Activated CD8-positive, alpha-beta memory T cell treated with anti-CD3 and anti-CD28 coated beads, Interleukin-2, amount 50 U/mL, for 1 hour (primary cell): ENCODE results near the gene TRPM2.
"Not testable (repeated sequence)": the region's sequence is repeated elsewhere in the genome, so short reads cannot be mapped to it uniquely, and the experiment has no call there.

Experiments used
- DNase-seq: peaks from one replicate; pipeline ENCODE4 v3.0.0-alpha.2; 2020; ENCODE audit errors: extremely low read depth

The TRPM2 gene

DNA sequence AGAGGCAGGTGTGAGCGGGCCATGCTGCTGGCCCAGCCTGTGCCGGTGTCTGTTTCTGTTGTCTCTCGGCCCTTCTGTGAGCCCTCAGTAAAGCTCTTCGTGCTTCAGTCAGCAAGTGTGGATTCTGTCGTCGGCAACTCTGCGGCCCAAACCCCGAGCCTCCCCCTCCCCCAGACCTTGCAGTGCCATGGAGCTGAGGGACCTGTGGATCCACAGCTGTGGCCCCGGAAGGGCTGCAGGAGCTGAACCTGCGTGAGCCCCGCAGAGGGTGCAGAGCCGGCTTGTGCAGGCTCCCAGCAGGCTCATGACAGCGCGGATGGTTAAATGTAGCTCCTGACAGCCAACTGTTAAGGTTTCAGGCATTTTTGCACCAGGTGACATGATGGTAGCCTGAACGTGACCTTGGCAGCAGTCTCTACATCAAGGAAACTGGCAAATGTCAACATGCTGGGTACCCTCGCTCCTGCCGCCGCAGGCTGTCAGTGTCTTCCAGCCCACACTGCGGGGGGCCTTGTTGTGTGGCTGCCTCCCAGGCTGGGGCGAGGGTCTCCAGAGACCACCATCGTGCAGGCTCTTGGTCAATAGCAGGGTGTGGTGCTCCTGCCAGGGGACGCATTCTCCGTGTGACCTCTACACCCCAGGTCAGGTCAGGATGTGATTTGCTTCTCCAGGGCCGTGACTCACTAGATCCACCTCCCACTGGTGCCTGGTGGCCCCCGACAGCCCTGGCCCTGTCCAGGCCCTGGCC, 108.8 kb downstream of the TRPM2 start:
- no peak for DNase-seq

- DNase-seq = no peak
Measured at GRCh38 chr21:44462834-44463200, 109.4 kb downstream of the TRPM2 start.

GRCh38 chr21:44463724-44464123, 110.3 kb downstream of the TRPM2 start:
- no peak for DNase-seq

- no peak for DNase-seq
Measured at GRCh38 chr21:44464351-44464750, 110.9 kb downstream of the TRPM2 start.

- no peak for DNase-seq
Measured at GRCh38 chr21:44466351-44466954, 113.0 kb downstream of the TRPM2 start.

- DNase-seq = no peak
Measured at GRCh38 chr21:44466996-44467858, 113.8 kb downstream of the TRPM2 start.

DNA sequence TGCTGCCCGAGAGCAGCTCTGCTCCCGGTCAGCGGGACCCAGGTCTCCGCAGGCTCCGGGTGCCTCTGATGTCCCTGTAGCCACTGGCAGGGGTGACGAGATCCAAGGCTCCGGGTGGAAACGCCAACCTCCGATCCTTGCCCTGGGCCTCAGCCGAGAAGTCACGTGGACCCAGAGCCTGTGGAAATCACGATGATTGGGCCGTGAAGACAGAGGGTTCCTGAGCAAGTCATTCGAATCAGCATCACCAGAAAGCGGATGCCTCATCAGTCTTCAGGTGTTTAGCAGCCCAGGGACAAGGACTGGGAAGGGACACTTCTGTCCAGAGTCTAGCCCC, 114.4 kb downstream of the TRPM2 start:
- DNase-seq = no peak

- no peak for DNase-seq
Measured at GRCh38 chr21:44471341-44471740, 117.9 kb downstream of the TRPM2 start.

GRCh38 chr21:44471996-44472395, 118.6 kb downstream of the TRPM2 start:
- DNase-seq = no peak

- no peak for DNase-seq
Measured at GRCh38 chr21:44473915-44474555, 120.6 kb downstream of the TRPM2 start.

DNA sequence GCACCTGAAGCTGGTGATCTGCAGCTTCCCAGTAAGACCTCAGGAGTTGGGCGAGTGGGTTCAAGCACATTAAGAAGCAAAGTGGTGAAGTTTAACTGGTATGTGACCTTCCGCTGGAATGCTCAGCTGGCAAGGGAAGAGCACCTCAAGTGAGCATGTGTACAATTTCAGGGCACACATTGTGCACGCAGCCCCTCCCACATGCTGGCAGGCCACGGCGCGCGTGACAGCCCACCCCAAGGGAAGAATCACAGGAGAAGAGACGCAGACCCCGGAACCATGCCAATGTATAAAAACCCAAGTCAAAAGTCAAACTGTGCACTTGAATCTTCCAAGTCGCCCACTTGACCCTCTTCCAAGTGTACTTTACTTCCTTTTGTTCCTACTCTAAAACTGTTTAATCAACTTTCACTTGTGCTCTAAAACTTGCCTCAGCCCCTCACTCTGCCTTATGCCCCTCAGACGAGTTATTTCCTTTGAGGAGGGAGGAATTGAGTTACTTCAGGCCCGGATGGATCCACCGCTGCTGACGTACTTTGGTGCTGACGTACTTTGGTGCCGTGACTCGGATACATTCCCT, 121.9 kb downstream of the TRPM2 start:
- no peak for DNase-seq

- DNase-seq = no peak
Measured at GRCh38 chr21:44477131-44477530, 123.7 kb downstream of the TRPM2 start.

DNA sequence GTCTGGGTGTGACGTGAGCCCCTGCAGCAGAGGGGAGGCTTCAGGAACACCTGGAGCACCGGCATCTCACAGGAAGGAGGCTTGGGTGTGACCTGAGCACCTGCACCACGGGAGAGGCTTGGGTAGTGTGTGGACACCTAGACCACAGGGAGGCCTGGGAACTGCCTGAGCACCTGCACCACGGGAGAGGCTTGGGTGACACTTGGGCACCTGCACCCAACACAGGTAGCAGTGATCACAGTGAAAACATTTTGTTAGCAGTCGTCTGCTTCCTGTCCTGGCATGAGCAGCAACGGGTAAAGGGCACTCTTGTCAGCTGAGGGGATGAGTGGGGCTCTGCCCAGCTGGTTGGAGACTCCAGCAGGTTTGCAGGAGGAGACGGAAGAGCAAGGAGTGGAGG, 124.3 kb downstream of the TRPM2 start:
- no peak for DNase-seq

GRCh38 chr21:44478124-44478800, 124.8 kb downstream of the TRPM2 start:
- DNase-seq = no peak

DNA sequence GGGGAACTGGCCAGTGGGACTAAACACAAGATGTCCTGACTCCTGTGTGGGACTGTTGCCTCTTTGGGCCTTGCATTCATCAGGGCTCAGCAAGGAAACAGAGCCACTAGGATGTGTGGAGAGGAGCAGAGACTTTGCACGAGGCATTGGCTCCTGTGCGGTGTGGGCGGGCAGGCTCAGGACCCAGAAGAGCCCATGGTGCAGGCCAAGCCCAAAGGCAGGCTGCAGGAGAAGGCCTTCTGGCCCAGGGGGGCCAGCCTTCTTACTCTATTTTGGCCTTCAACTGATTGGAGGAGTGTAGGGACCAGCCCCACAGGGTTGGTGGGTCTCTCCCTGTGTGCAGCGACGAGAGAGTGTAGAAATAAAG, 125.4 kb downstream of the TRPM2 start:
- no peak for DNase-seq

GRCh38 chr21:44479556-44480199, 126.3 kb downstream of the TRPM2 start:
- DNase-seq = not testable (repeated sequence)

- DNase-seq = no peak
Measured at GRCh38 chr21:44480200-44481053, 127.0 kb downstream of the TRPM2 start.

- DNase-seq = no peak
Measured at GRCh38 chr21:44482581-44483287, 129.3 kb downstream of the TRPM2 start.
